ENCODE measurements around the gene BICDL2. TPM values are rescaled to one million over a fixed set of nuclear protein-coding genes. Genes with fewer than 3 reads are reported as not detected.
A peak's percentile ranks its signal among the peaks of the same experiment; 100 is the strongest.

The BICDL2 gene
- total RNA-seq, 4 donors from 2014 or later = 0.31 to 3.1 (median 0.31) TPM; not detected in 1

DNA sequence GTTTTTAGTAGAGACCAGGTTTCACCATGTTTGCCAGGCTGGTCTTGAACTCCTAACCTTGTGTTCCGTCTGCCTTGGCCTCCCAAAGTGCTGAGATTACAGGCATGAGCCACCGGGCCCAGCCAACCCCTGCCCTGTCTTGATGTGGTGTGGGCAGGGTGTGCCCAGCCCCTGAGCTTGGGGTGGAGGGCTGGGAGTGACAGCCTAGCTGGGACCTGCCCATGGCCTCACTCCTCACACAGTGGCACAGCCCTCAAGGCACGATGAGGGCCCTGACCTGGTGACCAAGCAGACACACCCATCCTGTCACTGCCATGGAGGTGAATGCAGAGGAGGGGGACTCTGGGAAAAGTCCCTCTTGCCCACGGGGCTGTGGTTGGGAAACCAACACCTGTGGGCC lies 31.7 kb upstream of the BICDL2 start:
- Histone ChIP-seq H3K27ac (no peak overlapping the region), H3K9me3 (no peaks in the 10 kb centered on the region), H3K27me3 (peaks cover 9% of the 10 kb centered on the region), H3K36me3 (no peaks in the 10 kb centered on the region), H3K4me3 (no peak overlapping the region), H3K4me1 (peaks cover 0 to 23% (median 0%) of the 10 kb centered on the region in 3 donors)
- TF ChIP-seq, protein P1, sequence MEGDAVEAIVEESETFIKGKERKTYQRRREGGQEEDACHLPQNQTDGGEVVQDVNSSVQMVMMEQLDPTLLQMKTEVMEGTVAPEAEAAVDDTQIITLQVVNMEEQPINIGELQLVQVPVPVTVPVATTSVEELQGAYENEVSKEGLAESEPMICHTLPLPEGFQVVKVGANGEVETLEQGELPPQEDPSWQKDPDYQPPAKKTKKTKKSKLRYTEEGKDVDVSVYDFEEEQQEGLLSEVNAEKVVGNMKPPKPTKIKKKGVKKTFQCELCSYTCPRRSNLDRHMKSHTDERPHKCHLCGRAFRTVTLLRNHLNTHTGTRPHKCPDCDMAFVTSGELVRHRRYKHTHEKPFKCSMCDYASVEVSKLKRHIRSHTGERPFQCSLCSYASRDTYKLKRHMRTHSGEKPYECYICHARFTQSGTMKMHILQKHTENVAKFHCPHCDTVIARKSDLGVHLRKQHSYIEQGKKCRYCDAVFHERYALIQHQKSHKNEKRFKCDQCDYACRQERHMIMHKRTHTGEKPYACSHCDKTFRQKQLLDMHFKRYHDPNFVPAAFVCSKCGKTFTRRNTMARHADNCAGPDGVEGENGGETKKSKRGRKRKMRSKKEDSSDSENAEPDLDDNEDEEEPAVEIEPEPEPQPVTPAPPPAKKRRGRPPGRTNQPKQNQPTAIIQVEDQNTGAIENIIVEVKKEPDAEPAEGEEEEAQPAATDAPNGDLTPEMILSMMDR (IDR thresholded peaks at IDR 0.05) = no peak
- TF ChIP-seq EP300 (IDR thresholded peaks at IDR 0.05) = no peak
- TF ChIP-seq POLR2A (IDR thresholded peaks at IDR 0.05) = no peak
- TF ChIP-seq POLR2AphosphoS5 (IDR thresholded peaks at IDR 0.05) = no peak
- ATAC-seq = no peak
- WGBS, 2 donors (ENCODE audit: low coverage in 1 of 2) = 40% methylated on average over 1 of the region's 4 CpGs; no CpG with 5 or more reads in 1 of the 2 donors

DNA sequence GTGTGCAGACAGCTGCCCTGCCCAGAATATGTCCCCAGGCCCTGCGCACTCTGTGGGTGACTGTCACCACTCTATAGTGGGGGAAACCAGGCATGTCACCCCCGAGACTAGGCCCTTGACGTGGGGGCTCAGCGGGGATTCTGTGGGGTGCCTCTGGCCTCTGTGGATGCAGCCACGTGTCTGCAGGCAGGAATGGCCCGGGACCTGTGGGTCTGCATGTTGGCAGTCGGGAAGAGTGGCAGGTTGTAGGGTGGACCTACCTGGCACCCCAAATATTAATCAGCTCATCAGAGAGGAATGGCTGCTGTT lies 29.6 kb upstream of the BICDL2 start:
- H3K27ac ChIP-seq = peak overlapping the region in 3 of 4 donors; percentile 55 to 64 (median 62)
- no peaks in the 10 kb centered on the region for H3K36me3 ChIP-seq
- peak overlapping the region in 1 of 2 donors; percentile 43 for H3K4me3 ChIP-seq
- WGBS, 2 donors (ENCODE audit: low coverage in 1 of 2) = no CpG with 5 or more reads among the region's 7 CpGs
- H3K9me3 ChIP-seq = no peaks in the 10 kb centered on the region
- H3K4me1 ChIP-seq = peaks cover 0 to 23% (median 0%) of the 10 kb centered on the region in 3 donors
- no peak for ATAC-seq
- peaks cover 7% of the 10 kb centered on the region for H3K27me3 ChIP-seq
- TF ChIP-seq EP300 (IDR thresholded peaks at IDR 0.05) (no peak), POLR2A (IDR thresholded peaks at IDR 0.05) (no peak), POLR2AphosphoS5 (IDR thresholded peaks at IDR 0.05) (no peak)
- TF ChIP-seq, protein P1 (IDR thresholded peaks at IDR 0.05) = no peak

DNA sequence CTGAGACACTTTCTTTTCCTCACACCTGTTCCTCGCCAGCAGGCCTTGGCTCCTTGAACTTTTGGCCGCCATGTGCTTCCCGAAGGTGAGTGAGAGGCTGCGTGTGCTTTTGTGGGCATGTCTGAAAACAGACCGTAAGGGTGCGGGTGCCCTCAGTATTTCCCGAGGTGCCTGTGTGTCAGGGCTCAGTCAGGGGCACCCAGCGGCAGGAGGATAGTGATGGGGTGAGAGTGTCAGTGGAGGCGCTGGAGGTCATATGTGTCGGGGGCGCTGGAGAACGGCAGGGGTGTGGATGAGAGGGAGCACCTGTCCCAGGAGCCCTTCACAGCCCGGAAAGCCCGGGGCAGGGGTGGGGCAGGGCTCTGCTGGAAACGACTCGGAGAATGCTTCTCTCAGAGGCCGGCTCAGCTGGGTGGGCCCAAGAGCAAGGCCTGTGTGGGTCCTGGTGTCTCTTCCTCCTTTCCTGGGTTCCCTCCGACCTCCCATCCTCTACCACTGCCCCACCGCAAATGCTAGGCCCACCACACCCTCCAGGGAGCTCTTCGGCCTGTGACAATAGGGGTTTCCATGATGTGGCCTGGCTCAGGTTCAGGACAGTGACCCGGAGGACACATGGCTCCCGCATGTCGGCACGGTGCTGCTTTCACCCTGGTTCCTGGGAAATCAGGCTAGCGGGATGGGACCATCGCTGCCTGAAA lies 29.1 kb upstream of the BICDL2 start:
- no peak for TF ChIP-seq EP300 (IDR thresholded peaks at IDR 0.05)
- no peak for TF ChIP-seq POLR2A (IDR thresholded peaks at IDR 0.05)
- TF ChIP-seq, protein P1 (IDR thresholded peaks at IDR 0.05) = no peak
- no peak for TF ChIP-seq POLR2AphosphoS5 (IDR thresholded peaks at IDR 0.05)
- 25 to 61% methylated on average over 4 to 6 of the region's 26 CpGs for WGBS, 2 donors (ENCODE audit: low coverage in 1 of 2)
- Histone ChIP-seq H3K27ac (peak overlapping the region in 3 of 4 donors; percentile 55 to 64 (median 62)), H3K36me3 (no peaks in the 10 kb centered on the region), H3K9me3 (no peaks in the 10 kb centered on the region), H3K4me3 (peak overlapping the region; percentile 5 to 43), H3K4me1 (peaks cover 0 to 23% (median 0%) of the 10 kb centered on the region in 3 donors), H3K27me3 (peaks cover 7% of the 10 kb centered on the region)
- peak; percentile 11 for ATAC-seq

DNA sequence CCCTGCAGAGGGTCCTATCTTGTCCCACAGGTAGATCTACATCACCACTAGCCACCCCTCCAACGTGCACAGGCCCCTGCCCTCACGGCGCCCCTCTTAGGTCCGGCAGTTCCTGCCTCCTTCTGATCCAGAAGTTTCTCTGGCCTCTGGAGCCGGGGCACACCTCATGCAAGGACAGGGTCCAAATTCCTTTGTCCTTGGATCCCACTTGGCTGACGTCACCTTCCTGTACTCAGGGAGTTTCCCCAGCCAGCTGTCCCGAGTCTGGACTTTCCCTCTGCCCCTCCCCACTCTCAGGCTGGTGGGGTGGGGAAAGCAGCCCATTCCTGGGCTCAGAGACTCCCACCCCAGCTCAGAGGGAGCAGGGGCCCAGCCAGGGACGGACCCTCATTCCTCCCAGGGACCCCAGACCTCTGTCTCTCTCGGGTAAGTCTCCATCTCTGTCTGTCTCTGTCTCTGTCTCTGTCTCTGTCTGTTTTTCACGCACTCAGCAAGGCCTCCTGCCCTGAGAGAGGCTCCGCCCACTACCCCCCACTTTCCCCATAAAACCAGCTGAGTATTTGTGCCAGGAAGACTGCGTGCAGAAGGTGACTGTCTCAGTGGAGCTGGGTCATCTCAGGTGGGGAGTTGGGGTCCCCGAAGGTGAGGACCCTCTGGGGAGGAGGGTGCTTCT lies 28.5 kb upstream of the BICDL2 start, which contains the start of gene IL32:
IL32 (plus strand) TSS at position 572 of the 673 bp plus-strand sequence. CDS start 172 bp downstream, outside the sequence.
- WGBS, 2 donors (ENCODE audit: low coverage in 1 of 2) = 16% methylated on average over 7 of the region's 13 CpGs; no CpG with 5 or more reads in 1 of the 2 donors
- peak within 1 kb of the TSS in 3 of 4 donors; percentile 55 to 64 (median 62) for H3K27ac ChIP-seq

More for the DNA sequence above, 28.5 kb upstream of the BICDL2 start, which contains the start of gene IL32:
- Histone ChIP-seq H3K9me3 (no peaks in the 10 kb centered on the region), H3K4me1 (peaks cover 0 to 25% (median 0%) of the 10 kb centered on the region in 3 donors), H3K27me3 (peaks cover 7% of the 10 kb centered on the region), H3K36me3 (no peaks in the 10 kb centered on the region), H3K4me3 (peak within 1 kb of the TSS; percentile 5 to 43)
- peak; percentile 91 for ATAC-seq
- TF ChIP-seq EP300 (IDR thresholded peaks at IDR 0.05) (no peak), POLR2A (IDR thresholded peaks at IDR 0.05) (no peak), POLR2AphosphoS5 (IDR thresholded peaks at IDR 0.05) (no peak)
- TF ChIP-seq, protein P1 (IDR thresholded peaks at IDR 0.05) = no peak

Data from gastroesophageal sphincter (tissue), 4 donors.